Natural killer cell (primary cell): Measurements from ENCODE around the gene USP17L22. TPM values are rescaled to one million over a fixed set of nuclear protein-coding genes. Genes with fewer than 3 reads are reported as not detected.
"Not testable (repeated sequence)": the region's sequence is repeated elsewhere in the genome, so short reads cannot be mapped to it uniquely, and the experiment has no call there.

Experiments
- ATAC-seq, 3 donors: fragments of 150-1000 bp in 2 of 3; fragments of 200-7000 bp in 1 of 3; cut with Tn5 transposase; 1 replicate in 1 of 3; 2 replicates in 2 of 3; pipeline ENCODE4 v1.10.0; 2021; ENCODE audit warnings: mild to moderate bottlenecking in 2 of 3, moderate library complexity in 2 of 3
- DNase-seq, 2 donors: peaks; one replicate each; pipeline versions ENCODE4 v3.0.0 to v3.0.0-alpha.2; 2013 to 2021; ENCODE audit warnings: mixed read lengths in 1 of 2
- H3K27ac ChIP-seq: one replicate; pipeline ENCODE4 v1.5.1; 2013; ENCODE audit warnings: mild to moderate bottlenecking, low read length
- H3K27me3 ChIP-seq: one replicate; pipeline ENCODE4 v1.6.1; 2013; ENCODE audit warnings: low read length; ENCODE audit not compliant: control insufficient read depth, insufficient read depth
- H3K36me3 ChIP-seq: one replicate; pipeline ENCODE4 v1.6.1; 2013; ENCODE audit warnings: low read length; ENCODE audit not compliant: control insufficient read depth, insufficient read depth
- H3K4me1 ChIP-seq: one replicate; pipeline ENCODE4 v1.6.1; 2013; ENCODE audit warnings: low read length; ENCODE audit not compliant: control insufficient read depth, insufficient read depth
- H3K4me3 ChIP-seq: one replicate; pipeline ENCODE4 v1.5.1; 2013; ENCODE audit warnings: low read length
- H3K9me3 ChIP-seq: one replicate; pipeline ENCODE4 v1.6.1; 2013; ENCODE audit warnings: low read length; ENCODE audit not compliant: control insufficient read depth, insufficient read depth
- H3K27ac Mint-ChIP-seq, 2 donors: one replicate each; pipeline ENCODE4 v1.8.0; 2022; ENCODE audit warnings: mild to moderate bottlenecking in 2 of 2, mixed read lengths in 2 of 2, moderate library complexity in 1 of 2
- H3K27me3 Mint-ChIP-seq, 2 donors: one replicate each; pipeline ENCODE4 v1.8.0; 2022; ENCODE audit warnings: low read depth in 2 of 2, mixed read lengths in 2 of 2
- H3K36me3 Mint-ChIP-seq: one replicate; pipeline ENCODE4 v1.8.0; 2022; ENCODE audit warnings: mixed read lengths
- H3K4me1 Mint-ChIP-seq, 2 donors: one replicate each; pipeline ENCODE4 v1.8.0; 2022; ENCODE audit warnings: mixed read lengths in 2 of 2
- H3K4me3 Mint-ChIP-seq: one replicate; pipeline ENCODE4 v1.8.0; 2022; ENCODE audit warnings: mild to moderate bottlenecking, moderate library complexity, mixed read lengths
- H3K9me3 Mint-ChIP-seq, 2 donors: one replicate each; pipeline ENCODE4 v1.8.0; 2022; ENCODE audit warnings: mixed read lengths in 2 of 2
- WGBS: methylation state at CpG from one replicate; pipeline ENCODE4 v1.1.7; 2013; ENCODE audit warnings: missing lambda C conversion rate; ENCODE audit not compliant: insufficient coverage; 5-methylcytosine and 5-hydroxymethylcytosine counted together
- intact Hi-C: fragments of 100-400 bp; cut with micrococcal nuclease; formaldehyde crosslinking; loops from one replicate; pipeline ENCODE4 v1.14.2; 2022
- total RNA-seq, 4 donors: library from RNA; stranded (reverse); fragments of 120-200 nt in 1 of 4; gene quantifications; one replicate each; pipeline versions ENCODE4 v1.2.3 to v1.2.4, GENCODE V29; 2013 to 2022

Gene USP17L22
- total RNA-seq, 3 donors from 2014 or later (not counting 1 experiment from before 2014, with no cell fraction given): not detected

- H3K36me3 Mint-ChIP-seq, DNase-seq, H3K9me3 Mint-ChIP-seq, H3K27ac Mint-ChIP-seq, intact Hi-C loops, H3K36me3 ChIP-seq, H3K4me3 Mint-ChIP-seq, H3K27me3 ChIP-seq, H3K27ac ChIP-seq, H3K27me3 Mint-ChIP-seq, H3K4me3 ChIP-seq, H3K9me3 ChIP-seq, H3K4me1 ChIP-seq, ATAC-seq, H3K4me1 Mint-ChIP-seq: not testable (repeated sequence)
- no CpG with 5 or more reads among the region's 13 CpGs for WGBS
Observed at GRCh38 chr4:9253078-9253477, 14.3 kb upstream of the USP17L22 start, which contains the start of gene USP17L19. Gene USP17L19, plus strand, starts transcription at chr4:9253378. Its CDS starts 0 bp downstream, at chr4:9253378.

GRCh38 chr4:9257824-9258223 is 9.6 kb upstream of the USP17L22 start, which contains the start of gene USP17L20:
Gene USP17L20, plus strand, starts transcription at chr4:9258124. Its CDS starts 0 bp downstream, at chr4:9258124.
- not testable (repeated sequence) for ATAC-seq, H3K4me1 Mint-ChIP-seq

DNA sequence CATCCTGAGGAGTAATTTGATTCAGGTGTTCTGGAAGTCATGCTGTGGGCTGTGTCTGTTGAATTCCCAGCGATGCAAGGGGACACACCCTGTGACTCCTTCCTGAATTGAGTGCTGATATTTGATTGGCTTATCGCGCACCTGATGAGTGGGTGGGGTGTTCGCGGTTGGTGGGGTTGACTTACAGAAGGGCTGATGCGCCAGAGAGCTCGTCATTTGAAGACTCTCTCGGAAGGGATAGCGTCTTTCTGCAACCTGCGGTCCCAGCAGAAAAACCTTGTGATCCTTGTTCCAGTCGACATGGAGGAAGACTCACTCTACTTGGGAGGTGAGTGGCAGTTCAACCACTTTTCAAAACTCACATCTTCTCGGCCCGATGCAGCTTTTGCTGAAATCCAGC is 4.8 kb upstream of the USP17L22 start, which contains the start of gene USP17L21:
USP17L21 (plus strand) TSS at position 301 of the 400 bp plus-strand sequence; CDS start at position 301, 0 bp downstream.
- WGBS: no CpG with 5 or more reads among the region's 13 CpGs
- DNase-seq, H3K4me1 ChIP-seq, H3K27ac ChIP-seq, H3K4me1 Mint-ChIP-seq, H3K36me3 Mint-ChIP-seq, H3K9me3 Mint-ChIP-seq, H3K27me3 Mint-ChIP-seq, H3K4me3 Mint-ChIP-seq, H3K27ac Mint-ChIP-seq, H3K36me3 ChIP-seq, ATAC-seq, H3K9me3 ChIP-seq, intact Hi-C loops, H3K27me3 ChIP-seq, H3K4me3 ChIP-seq: not testable (repeated sequence)

More at GRCh38 chr4:9257824-9258223, 9.6 kb upstream of the USP17L22 start, which contains the start of gene USP17L20:
- H3K27ac Mint-ChIP-seq, H3K4me1 ChIP-seq, H3K36me3 ChIP-seq, H3K27me3 ChIP-seq, H3K36me3 Mint-ChIP-seq, H3K9me3 Mint-ChIP-seq, DNase-seq, H3K9me3 ChIP-seq, H3K27me3 Mint-ChIP-seq, intact Hi-C loops, H3K4me3 Mint-ChIP-seq, H3K27ac ChIP-seq, H3K4me3 ChIP-seq: not testable (repeated sequence)
- WGBS: no CpG with 5 or more reads among the region's 15 CpGs

DNA sequence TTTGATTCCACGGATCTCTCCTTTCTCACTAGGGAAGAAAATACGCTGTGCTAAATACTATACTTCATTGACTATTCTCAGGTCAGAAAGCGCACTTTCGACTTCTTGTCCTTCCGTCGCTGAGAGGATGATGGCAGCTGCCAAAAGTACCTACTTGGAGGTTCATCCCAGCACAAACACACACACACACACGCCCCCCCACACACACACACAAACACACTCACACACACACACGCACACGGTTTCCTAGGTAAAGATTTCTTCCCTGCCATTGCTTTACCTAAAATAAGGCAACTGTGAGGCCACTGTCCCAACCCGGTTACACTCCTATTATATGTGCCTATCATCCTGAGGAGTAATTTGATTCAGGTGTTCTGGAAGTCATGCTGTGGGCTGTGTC is 4.3 kb downstream of the USP17L22 start:
- H3K27ac Mint-ChIP-seq, H3K4me1 Mint-ChIP-seq, H3K4me1 ChIP-seq, DNase-seq, H3K4me3 Mint-ChIP-seq, H3K36me3 Mint-ChIP-seq, H3K4me3 ChIP-seq, H3K9me3 Mint-ChIP-seq, intact Hi-C loops, H3K27ac ChIP-seq, ATAC-seq, H3K36me3 ChIP-seq, H3K27me3 Mint-ChIP-seq, H3K27me3 ChIP-seq, H3K9me3 ChIP-seq: not testable (repeated sequence)
- 84% methylated on average over 5 of the region's 10 CpGs for WGBS

Other genes with a start within 250 kb of the USP17L22 start
- not detected for gene FAM90A26, start 97.2 kb upstream of the USP17L22 start, total RNA-seq
- gene USP17L10, start 57.0 kb upstream of the USP17L22 start, total RNA-seq: not detected
- gene USP17L11, start 52.2 kb upstream of the USP17L22 start, total RNA-seq: not detected
- gene USP17L12, start 47.5 kb upstream of the USP17L22 start, total RNA-seq: not detected
- gene USP17L13, start 42.7 kb upstream of the USP17L22 start, total RNA-seq: not detected
- not detected for gene USP17L15, start 33.2 kb upstream of the USP17L22 start, total RNA-seq
- not detected for gene USP17L17, start 23.7 kb upstream of the USP17L22 start, total RNA-seq
- not detected for gene USP17L18, start 19.0 kb upstream of the USP17L22 start, total RNA-seq
- not detected for gene USP17L19, start 14.2 kb upstream of the USP17L22 start, total RNA-seq
- gene USP17L20, start 9.5 kb upstream of the USP17L22 start, total RNA-seq: not detected
- gene USP17L21, start 4.7 kb upstream of the USP17L22 start, total RNA-seq: not detected
- gene USP17L24, start 57.5 kb downstream of the USP17L22 start, total RNA-seq: not detected
- not detected for gene USP17L25, start 62.3 kb downstream of the USP17L22 start, total RNA-seq
- gene USP17L26, start 67.0 kb downstream of the USP17L22 start, total RNA-seq: not detected
- not detected for gene USP17L5, start 71.8 kb downstream of the USP17L22 start, total RNA-seq
- gene USP17L27, start 76.5 kb downstream of the USP17L22 start, total RNA-seq: not detected
- not detected for gene USP17L28, start 81.3 kb downstream of the USP17L22 start, total RNA-seq
- gene USP17L29, start 86.0 kb downstream of the USP17L22 start, total RNA-seq: not detected
- gene USP17L30, start 95.5 kb downstream of the USP17L22 start, total RNA-seq: not detected
- gene DEFB131A, start 176.8 kb downstream of the USP17L22 start, total RNA-seq: not detected